HepG2 (cell line): ENCODE data around the gene STBD1. TPM values are rescaled to one million over a fixed set of nuclear protein-coding genes. Genes with fewer than 3 reads are reported as not detected.

Experiments used
- ARNTL ChIP-seq: sonication (generic); formaldehyde crosslinking; IDR thresholded peaks from 2 replicates; pipeline ENCODE4 v1.4.0; 2020; ENCODE audit warnings: mild to moderate bottlenecking, missing genetic modification reagents
- ATF2 ChIP-seq: sonication (generic); formaldehyde crosslinking; IDR thresholded peaks from 2 replicates; pipeline ENCODE4 v1.4.0; 2020; ENCODE audit warnings: missing genetic modification reagents
- DZIP1 ChIP-seq: sonication (generic); formaldehyde crosslinking; IDR thresholded peaks from 2 replicates; pipeline ENCODE4 v1.5.0; 2020; ENCODE audit warnings: mild to moderate bottlenecking, missing genetic modification reagents
- FOSL1 ChIP-seq: sonication (generic); formaldehyde crosslinking; IDR thresholded peaks from 2 replicates; pipeline ENCODE4 v1.9.0; 2021; ENCODE audit warnings: missing genetic modification reagents, borderline replicate concordance
- FOXP1 ChIP-seq, 2 experiments: fragments of 450-650 bp in 1 of 2; IDR thresholded peaks; 2 replicates each; pipeline ENCODE4 v1.6.1; 2017 to 2018; ENCODE audit warnings: antibody characterized with exemption in 1 of 2
- GLMP ChIP-seq: sonication (generic); formaldehyde crosslinking; IDR thresholded peaks from 2 replicates; pipeline ENCODE4 v1.9.0; 2021; ENCODE audit warnings: missing genetic modification reagents, mild to moderate bottlenecking, borderline replicate concordance
- HNF4A ChIP-seq: sonication (generic); formaldehyde crosslinking; IDR thresholded peaks from 2 replicates; pipeline ENCODE4 v1.4.0; 2020; ENCODE audit warnings: missing genetic modification reagents
- JUND ChIP-seq: sonication (generic); formaldehyde crosslinking; IDR thresholded peaks from 2 replicates; pipeline ENCODE4 v1.8.0; 2022; ENCODE audit warnings: mild to moderate bottlenecking, missing genetic modification reagents
- MAFK ChIP-seq, 2 experiments: IDR thresholded peaks in 1 of 2; conservative IDR thresholded peaks in 1 of 2; 2 replicates each; pipeline ENCODE4 v1.6.1; 2011; ENCODE audit warnings: improper control_type of control experiment in 2 of 2, low read length in 2 of 2
- MIER2 ChIP-seq: IDR thresholded peaks from 2 replicates; pipeline ENCODE4 v1.6.1; 2016; ENCODE audit warnings: missing biosample characterization, missing genetic modification reagents
- MXI1 ChIP-seq: IDR thresholded peaks from 3 replicates; pipeline ENCODE4 v1.6.1; 2012; ENCODE audit warnings: low read depth, low read length, inconsistent platforms, borderline replicate concordance
- NFE2L2 ChIP-seq: fragments of 150-350 bp; IDR thresholded peaks from 2 replicates; pipeline ENCODE4 v1.6.1; 2014; ENCODE audit warnings: low read length
- PAF1 ChIP-seq: IDR thresholded peaks from 2 replicates; pipeline ENCODE4 v1.6.1; 2016; ENCODE audit warnings: missing genetic modification reagents, missing compliant biosample characterization
- RFX3 ChIP-seq: IDR thresholded peaks from 2 replicates; pipeline ENCODE4 v1.6.1; 2016; ENCODE audit warnings: missing biosample characterization, missing genetic modification reagents
- RNF219 ChIP-seq: sonication (generic); formaldehyde crosslinking; IDR thresholded peaks from 2 replicates; pipeline ENCODE4 v1.5.0; 2020; ENCODE audit warnings: mild to moderate bottlenecking, missing genetic modification reagents
- SALL1 ChIP-seq: sonication (generic); formaldehyde crosslinking; IDR thresholded peaks from 2 replicates; pipeline ENCODE4 v1.8.0; 2022; ENCODE audit warnings: mild to moderate bottlenecking, missing genetic modification reagents
- WIZ ChIP-seq: sonication (generic); formaldehyde crosslinking; IDR thresholded peaks from 2 replicates; pipeline ENCODE4 v1.5.1; 2020; ENCODE audit warnings: mild to moderate bottlenecking, missing genetic modification reagents
- ZNF839 ChIP-seq: sonication (generic); formaldehyde crosslinking; IDR thresholded peaks from 2 replicates; pipeline ENCODE4 v1.4.0; 2020; ENCODE audit warnings: missing genetic modification reagents, mild to moderate bottlenecking, borderline replicate concordance
- ZSCAN9 ChIP-seq: IDR thresholded peaks from 2 replicates; pipeline ENCODE4 v1.6.1; 2016; ENCODE audit warnings: borderline replicate concordance
- polyA plus RNA-seq, 8 experiments: library from polyadenylated mRNA; depleted of rRNA in 3 of 8; stranded (reverse) in 7 of 8; unstranded in 1 of 8; fragments of >200 nt; fragmentation: Illumina TruSeq in 4 of 8; extraction: Trizol in 4 of 8; gene quantifications; 2 replicates each; pipeline versions ENCODE4 v1.2.1 to v1.2.3, GENCODE V29; 2011 to 2016; ENCODE audit warnings: low read depth in 4 of 8, missing spikeins in 1 of 8, mixed read lengths in 1 of 8; ENCODE audit not compliant: insufficient read depth in 1 of 8
- total RNA-seq, 5 experiments: library from RNA; depleted of rRNA; stranded (reverse); fragments of >200 nt; fragmentation: Illumina TruSeq; extraction: Trizol; gene quantifications; 2 replicates each; pipeline ENCODE4 v1.2.3, GENCODE V29; 2016; ENCODE audit warnings: low read depth in 1 of 5
- TF ChIP-seq, protein P1 (sequence below): IDR thresholded peaks from 2 replicates; pipeline ENCODE4 v1.6.1; 2016; ENCODE audit warnings: missing genetic modification reagents, missing compliant biosample characterization
- TF ChIP-seq, protein P2 (sequence below): sonication (generic); formaldehyde crosslinking; IDR thresholded peaks from 2 replicates; pipeline ENCODE4 v1.5.0; 2020; ENCODE audit warnings: missing genetic modification reagents

The STBD1 gene
- total and polyA plus RNA-seq, 2 of the 13 experiments (the other 11 are each of a cell fraction or from before 2014, with no cell fraction given): 2.8 to 4.3 TPM

- TF ChIP-seq GLMP: no peak
- no peak for TF ChIP-seq RNF219 (CRISPR knock-in tag)
- TF ChIP-seq WIZ (CRISPR knock-in tag): no peak
- 0 out of 2 replicates have a peak, but pooled peaks have one; percentile 17 for TF ChIP-seq HNF4A
- peak; percentile 11; the same call in 1 of the 3 replicates for TF ChIP-seq MXI1
- no peak for TF ChIP-seq RFX3 (CRISPR knock-in tag)
- no peak for TF ChIP-seq ZNF839 (CRISPR knock-in tag)
- TF ChIP-seq FOSL1: peak; percentile 79; the same call in 1 of the 2 replicates
- 0 out of 4 replicates have a peak, but pooled peaks of 1 of the 2 experiments have one; percentile 16 for TF ChIP-seq MAFK (conservative IDR thresholded peaks at IDR 0.05 in 1 of 2, IDR thresholded peaks at IDR 0.05 in 1 of 2; ENCODE audit: low read length in 2 of 2)
- TF ChIP-seq PAF1 (CRISPR knock-in tag): no peak
- 0 out of 2 replicates have a peak, but pooled peaks have one; percentile 42 for TF ChIP-seq JUND (CRISPR knock-in tag)
- 0 out of 2 replicates have a peak, but pooled peaks have one; percentile 25 for TF ChIP-seq ZSCAN9 (CRISPR knock-in tag)
- peak; percentile 27; the same call in 1 of the 2 replicates for TF ChIP-seq SALL1 (CRISPR knock-in tag)
- TF ChIP-seq ATF2: peak; percentile 32; the same call in 1 of the 2 replicates
- 0 out of 2 replicates have a peak, but pooled peaks have one; percentile 10 for TF ChIP-seq NFE2L2
- TF ChIP-seq, protein P1, sequence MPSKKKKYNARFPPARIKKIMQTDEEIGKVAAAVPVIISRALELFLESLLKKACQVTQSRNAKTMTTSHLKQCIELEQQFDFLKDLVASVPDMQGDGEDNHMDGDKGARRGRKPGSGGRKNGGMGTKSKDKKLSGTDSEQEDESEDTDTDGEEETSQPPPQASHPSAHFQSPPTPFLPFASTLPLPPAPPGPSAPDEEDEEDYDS (CRISPR knock-in tag): peak; percentile 52; the same call in 1 of the 2 replicates
- TF ChIP-seq ARNTL (CRISPR knock-in tag): no peak
- no peak for TF ChIP-seq FOXP1 (IDR thresholded peaks at IDR 0.05)
- no peak for TF ChIP-seq FOXP1 (CRISPR knock-in tag; IDR thresholded peaks at IDR 0.05)
- no peak for TF ChIP-seq DZIP1
- TF ChIP-seq, protein P2, sequence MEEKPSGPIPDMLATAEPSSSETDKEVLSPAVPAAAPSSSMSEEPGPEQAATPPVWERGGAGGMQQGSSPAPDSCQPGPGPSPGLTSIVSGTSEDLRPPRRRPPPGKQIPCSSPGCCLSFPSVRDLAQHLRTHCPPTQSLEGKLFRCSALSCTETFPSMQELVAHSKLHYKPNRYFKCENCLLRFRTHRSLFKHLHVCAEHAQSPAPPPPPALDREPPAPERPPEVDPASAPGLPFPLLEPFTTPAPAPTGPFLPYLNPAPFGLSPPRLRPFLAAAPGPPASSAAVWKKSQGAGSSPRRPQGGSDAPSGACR (CRISPR knock-in tag): no peak
- TF ChIP-seq MIER2 (CRISPR knock-in tag): peak; percentile 41; the same call in 1 of the 2 replicates
Measured at GRCh38 chr4:76301068-76301774, 5.3 kb upstream of the STBD1 start (continued).
